GM21737 (cell line): ENCODE data around the gene GPR27.

Source experiments
- ATAC-seq: cut with Tn5 transposase; IDR thresholded peaks from one replicate; pipeline ENCODE4 v1.9.1; 2021; ENCODE audit warnings: mild to moderate bottlenecking, moderate library complexity; ENCODE audit not compliant: unreplicated experiment

The GPR27 gene

DNA sequence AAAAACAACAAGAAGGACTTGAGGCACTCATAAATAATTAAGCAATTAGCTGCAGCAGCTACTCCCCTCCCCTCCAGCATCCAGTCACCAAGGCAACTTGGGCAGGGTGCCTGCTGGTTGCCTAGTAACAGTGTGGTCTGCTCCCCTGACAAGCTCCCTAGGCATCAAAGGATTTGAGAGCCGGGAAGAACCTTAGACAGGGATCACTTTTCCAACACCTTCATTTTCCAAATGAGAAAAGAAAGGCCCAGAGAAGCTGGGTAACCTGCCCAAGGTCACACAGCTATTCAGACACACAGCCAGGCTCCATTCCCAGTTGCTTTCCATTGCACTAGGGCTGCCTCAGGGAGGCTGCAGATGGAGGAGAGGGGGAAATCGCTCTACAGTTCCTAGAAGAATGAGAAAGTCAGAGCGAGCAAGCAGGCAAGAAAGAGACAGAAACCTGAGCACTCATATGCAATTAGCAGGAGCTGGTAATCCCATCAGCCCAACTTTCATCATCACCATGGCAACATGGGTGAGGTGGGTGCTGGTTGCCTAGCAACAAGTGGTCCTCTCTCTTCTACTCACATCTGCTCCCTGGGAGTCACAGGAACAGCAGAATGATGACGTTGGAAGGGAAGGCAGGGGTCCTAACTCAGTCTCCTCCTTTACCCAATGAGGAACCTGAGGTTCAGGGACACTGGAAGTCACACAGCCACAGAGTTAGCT is 24.9 kb upstream of the GPR27 start:
- ATAC-seq, result no peak

DNA sequence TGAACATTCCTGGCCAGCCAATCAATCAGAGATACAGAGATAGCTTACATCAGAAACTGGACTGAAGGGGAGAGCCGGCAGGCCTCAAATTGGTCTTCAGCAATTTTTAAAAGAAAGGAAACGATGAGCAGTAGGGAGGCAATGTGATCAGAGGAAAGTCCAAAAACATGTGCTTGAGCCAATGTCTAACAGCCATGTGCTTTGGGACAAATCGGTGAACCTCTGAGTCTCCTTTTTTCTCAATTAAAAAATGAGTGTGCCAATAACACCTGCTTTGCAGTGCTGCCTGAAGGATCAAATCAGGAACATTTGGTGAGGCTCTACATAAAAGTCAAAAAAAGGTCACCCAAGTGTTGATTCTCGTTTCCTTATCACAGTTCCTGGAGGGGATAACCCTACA is 21.0 kb upstream of the GPR27 start:
- no peak for ATAC-seq

DNA sequence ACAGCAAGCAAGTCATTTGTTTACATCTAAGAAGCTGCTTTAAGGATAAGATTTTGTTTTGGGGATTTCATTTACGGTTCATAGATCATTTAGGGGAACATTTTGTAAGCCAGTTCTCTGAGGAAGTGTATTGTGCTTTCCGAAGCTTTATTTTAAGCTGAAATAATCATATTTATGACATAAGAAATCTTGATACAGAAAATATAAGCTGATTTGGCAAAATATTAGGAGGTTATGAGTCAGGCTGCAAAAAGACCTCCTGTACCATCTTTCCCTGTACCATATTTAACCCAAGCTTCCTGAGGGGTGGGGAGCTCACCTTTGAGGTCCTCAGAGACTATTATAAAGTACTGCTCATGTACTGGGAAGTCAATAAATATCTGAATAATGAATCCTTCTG is 20.3 kb upstream of the GPR27 start:
- no peak for ATAC-seq

DNA sequence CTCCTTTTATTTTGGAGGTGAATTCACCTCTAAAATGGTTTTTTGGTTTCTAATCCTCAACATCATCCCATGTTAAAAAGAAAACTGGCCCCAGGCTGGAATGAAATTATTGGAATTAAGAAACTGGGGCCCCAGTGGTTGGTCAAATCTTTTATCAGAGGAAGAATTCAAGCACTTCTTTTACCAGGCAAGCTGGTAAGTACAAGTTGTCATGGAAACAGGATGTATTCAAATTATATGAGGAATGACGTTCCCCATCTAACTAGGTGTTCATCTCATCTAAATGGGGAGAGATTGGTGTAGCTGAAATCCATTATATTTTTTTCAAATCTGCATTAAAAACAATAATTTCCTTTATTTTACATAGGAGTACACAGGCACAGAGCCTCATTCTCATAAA is 18.8 kb upstream of the GPR27 start:
- no peak for ATAC-seq

DNA sequence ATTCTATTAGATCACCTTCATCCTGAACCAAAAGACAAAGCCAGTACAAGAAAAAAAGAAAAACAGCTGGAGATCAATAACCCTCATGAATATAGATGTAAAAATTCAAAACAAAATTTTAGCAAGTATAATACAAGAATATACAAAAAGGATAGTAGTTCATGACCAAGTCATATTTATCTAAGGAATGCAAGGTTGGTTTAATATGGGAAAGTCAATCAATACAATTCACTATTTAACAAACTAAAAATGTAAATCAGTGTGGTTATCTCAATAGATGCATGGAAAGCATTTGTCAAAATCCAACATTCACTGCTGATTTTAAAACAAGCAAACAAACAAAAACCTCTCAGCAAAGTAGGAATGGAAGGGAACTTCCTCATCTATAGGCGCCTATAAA is 11.0 kb upstream of the GPR27 start:
- no peak for ATAC-seq

DNA sequence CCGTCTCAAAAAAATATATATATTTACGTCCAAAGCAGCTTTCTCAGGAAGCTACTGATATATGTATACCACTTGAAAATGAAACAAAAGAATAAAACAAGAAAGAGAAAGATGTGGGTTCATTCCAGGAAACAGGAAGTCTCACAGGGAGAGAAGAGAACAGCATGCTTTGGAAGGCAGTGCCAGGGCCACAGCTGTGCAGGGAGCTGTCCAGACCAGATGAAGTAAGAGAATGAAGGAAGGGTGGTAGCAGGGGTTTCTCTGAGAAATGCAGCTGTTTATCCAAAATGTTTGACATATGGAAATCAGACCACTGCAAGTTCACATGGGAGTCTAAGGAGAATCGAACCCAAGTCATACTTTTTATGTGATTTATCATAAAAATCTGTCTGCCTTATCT is 8.9 kb upstream of the GPR27 start:
- ATAC-seq, result no peak

DNA sequence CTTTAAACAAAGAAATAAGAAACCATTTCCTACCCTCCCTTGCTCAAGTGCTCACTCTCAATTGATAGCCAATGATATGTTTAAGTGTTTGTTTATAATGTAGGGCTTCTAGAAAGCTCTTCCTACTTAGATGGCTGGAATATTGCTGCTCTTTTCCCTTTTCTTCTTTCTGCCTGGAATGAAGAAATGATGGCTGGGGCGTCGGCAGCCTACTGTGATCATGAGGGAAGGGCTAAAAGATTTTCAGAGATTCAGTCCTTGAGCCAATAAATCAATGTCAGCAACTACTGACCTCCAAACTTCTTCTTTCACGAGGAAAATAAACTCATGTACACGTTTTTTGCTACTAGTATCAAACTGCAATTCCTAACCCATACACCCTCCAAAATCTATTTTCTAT is 2.1 kb upstream of the GPR27 start:
- no peak for ATAC-seq

GRCh38 chr3:71752831-71753700 is 589 bp upstream of the GPR27 start:
- ATAC-seq, result no peak

- no peak for ATAC-seq
Measured at GRCh38 chr3:71754610-71755253, 1.1 kb downstream of the GPR27 start.

GRCh38 chr3:71758091-71758490 is 4.4 kb downstream of the GPR27 start:
- ATAC-seq, result no peak

GRCh38 chr3:71759401-71759800 is 5.7 kb downstream of the GPR27 start:
- no peak for ATAC-seq

GRCh38 chr3:71760140-71760539 is 6.5 kb downstream of the GPR27 start:
- ATAC-seq, result no peak

DNA sequence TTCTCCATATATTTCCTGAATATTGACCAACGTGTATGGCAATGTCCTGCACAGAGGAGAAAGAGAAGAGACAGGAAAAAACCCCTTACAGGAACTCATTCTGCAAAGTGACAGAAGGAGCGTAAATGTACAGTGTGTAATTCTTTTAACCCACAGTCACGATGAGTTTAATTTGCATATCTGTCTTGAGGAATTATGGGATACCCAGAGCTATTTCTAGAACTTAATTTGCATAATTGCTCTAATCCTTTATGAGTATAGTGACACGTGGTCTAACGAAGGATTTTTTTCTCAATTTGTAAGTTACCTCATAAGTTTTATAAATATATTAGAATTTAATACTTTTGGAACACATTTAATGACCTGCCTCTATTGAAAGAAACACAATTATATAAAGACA is 9.8 kb downstream of the GPR27 start:
- no peak for ATAC-seq

DNA sequence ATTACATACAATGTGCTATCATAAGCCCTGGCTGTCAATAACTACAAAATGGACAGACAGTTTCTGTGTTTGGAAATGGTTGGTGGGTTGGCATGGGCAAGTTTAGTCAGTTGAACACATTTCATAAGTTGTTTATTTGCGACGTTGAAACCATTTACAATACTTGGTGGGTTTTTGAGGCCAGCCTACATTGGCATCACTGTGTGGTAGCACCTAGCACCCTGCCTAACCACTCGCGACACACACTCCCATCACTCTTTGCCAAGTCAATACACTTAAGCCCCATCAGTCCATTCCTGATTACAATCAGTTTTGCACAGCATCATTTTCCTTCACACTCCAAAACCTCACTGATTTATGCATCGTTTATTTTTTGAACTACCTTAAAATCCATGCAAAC is 17.5 kb downstream of the GPR27 start:
- no peak for ATAC-seq

GRCh38 chr3:71771884-71772283 is 18.2 kb downstream of the GPR27 start:
- ATAC-seq, result no peak

DNA sequence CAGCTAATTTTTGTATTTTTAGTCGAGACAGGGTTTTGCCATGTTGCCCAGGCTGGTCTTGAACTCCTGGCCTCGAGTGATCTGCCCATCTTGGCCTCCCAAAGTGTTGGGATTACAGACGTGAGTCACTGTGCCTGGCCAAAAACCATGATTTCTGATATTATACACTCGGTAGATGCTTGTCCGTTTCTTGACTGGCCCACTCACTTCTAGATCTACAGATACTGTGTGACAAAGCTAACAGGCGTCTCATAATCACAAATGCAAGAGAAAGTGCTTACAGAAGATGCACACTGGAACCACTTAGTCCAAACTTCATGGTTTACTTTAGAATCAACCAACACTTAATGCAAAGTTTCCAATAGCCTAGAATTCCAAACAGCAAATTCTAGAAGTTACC is 22.9 kb downstream of the GPR27 start:
- ATAC-seq, result no peak

DNA sequence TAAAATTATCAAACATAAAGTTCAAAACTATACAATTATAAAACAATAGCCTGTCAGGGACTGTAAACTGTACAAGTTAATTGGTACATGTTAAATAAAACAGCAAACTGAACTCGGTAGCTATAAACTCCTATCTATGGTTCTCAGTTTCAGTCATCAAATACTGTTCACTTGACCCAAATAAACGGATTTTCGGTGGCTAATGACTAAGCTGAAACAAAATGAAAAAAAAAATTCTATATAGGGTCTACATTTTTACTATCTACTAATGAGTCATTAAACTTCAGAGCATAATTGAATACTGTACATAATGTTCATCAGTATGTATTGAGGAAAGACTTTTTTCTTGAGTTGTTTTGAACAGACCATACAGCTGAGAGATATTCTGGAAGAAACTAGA is 24.7 kb downstream of the GPR27 start:
- ATAC-seq, result no peak

DNA sequence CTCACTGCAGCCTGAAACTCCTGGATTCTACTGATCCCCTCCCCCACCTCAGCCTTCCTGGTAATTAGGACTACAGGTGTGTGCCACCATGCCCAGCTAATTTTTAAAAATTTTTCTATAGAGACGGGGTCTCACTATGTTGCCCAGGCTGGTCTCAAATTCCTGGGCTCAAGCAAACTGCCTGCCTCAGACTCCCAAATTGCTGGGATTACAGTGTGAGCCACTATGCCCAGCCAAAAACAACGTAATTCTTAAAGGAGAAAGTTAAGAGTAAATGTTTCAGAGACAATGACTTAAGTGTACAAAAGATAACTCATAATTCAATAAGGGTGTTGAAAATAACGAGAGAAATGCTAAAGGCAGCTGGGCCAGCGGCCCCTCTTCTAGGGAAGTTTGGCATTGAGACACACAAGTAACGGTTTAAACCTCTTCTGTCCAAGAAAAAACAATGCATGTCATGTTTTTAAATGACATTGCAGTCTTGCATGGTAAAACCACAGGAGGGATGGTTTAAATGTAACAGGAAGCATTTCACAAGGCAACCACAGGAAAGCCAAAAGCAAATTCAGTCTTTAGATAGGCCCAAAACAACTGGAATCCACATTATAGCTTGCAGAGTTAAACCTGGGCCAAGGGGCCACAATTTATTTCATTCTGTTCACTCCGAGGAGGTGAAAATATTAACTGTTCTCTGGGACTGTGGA is 26.2 kb downstream of the GPR27 start:
- no peak for ATAC-seq

DNA sequence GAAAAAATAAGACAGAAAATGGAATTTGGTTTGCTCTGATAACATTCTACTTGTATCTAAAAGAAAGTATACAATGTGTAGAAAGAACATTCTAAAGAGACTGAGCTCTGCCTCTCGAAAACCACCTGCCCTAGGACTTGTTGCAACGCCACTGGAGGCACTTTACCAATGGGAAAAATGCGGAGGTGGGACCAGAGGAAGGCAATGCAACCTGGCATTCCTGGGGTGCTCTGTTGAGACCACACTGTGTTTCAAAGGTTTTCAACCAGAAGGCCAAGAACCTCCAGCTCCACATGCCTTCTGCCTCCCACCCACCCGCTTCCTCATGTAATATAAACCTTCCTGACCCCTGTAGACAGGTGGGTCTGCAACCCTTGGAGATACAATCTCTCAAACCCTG is 26.8 kb downstream of the GPR27 start:
- ATAC-seq, result no peak

DNA sequence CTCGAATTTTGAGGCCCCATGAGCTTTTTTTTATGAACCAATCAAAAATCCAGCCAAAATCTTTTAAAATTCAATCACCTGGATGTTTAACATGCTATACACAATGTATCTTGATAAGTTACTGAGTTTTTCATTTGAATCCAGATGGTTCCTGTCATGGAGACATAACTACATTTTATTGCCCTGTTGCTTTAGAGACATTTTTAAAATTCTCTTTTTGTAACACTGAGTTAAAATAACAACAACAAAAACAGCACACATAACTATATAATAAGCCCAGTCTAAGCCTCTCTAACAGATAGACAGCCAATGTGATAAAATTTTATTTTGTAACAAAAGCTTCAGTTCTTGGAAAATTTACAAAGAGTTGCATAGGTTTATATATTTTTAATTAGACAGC is 29.5 kb downstream of the GPR27 start:
- no peak for ATAC-seq

- no peak for ATAC-seq
Measured at GRCh38 chr3:71784201-71784913, 30.7 kb downstream of the GPR27 start.
